A673 (cell line): ENCODE measurements around the gene VASH2.

Experiments
- EZH2 ChIP-seq: fragments of 200-600 bp; sonication (generic); IDR thresholded peaks from 2 replicates; pipeline ENCODE4 v1.6.1; 2017; ENCODE audit warnings: borderline replicate concordance, low read depth, mild to moderate bottlenecking, mixed read lengths, antibody characterized with exemption, low read length; ENCODE audit not compliant: poor library complexity, severe bottlenecking
- TF ChIP-seq, protein P1 (sequence below): fragments of 300-800, 200-600 bp; sonication (generic); conservative IDR thresholded peaks from 2 replicates; pipeline ENCODE4 v1.5.1; 2017; ENCODE audit warnings: low read depth, mild to moderate bottlenecking, antibody characterized with exemption, low read length, moderate library complexity, mixed read lengths

DNA sequence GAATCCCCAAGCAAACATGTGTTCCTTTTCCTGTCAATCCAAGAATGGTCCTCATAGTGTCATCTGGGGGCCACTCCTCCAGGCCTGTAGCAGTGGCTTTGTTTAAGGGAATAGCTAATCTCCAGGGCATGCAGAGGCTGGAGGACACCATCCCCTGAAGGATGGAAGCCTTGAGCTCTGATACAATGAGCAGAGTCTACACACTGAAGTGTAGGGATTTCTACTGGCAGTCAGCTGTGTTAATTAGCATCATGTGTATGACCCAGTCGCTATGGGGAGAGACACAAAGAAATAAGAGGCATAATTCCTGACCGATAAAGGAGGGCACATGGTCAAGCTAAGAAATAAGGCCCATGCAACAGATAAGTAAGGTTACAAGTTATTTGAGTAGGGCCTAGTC, 36.2 kb downstream of the VASH2 start:
- TF ChIP-seq, protein P1, sequence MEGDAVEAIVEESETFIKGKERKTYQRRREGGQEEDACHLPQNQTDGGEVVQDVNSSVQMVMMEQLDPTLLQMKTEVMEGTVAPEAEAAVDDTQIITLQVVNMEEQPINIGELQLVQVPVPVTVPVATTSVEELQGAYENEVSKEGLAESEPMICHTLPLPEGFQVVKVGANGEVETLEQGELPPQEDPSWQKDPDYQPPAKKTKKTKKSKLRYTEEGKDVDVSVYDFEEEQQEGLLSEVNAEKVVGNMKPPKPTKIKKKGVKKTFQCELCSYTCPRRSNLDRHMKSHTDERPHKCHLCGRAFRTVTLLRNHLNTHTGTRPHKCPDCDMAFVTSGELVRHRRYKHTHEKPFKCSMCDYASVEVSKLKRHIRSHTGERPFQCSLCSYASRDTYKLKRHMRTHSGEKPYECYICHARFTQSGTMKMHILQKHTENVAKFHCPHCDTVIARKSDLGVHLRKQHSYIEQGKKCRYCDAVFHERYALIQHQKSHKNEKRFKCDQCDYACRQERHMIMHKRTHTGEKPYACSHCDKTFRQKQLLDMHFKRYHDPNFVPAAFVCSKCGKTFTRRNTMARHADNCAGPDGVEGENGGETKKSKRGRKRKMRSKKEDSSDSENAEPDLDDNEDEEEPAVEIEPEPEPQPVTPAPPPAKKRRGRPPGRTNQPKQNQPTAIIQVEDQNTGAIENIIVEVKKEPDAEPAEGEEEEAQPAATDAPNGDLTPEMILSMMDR = no peak
- no peak for TF ChIP-seq EZH2
